Uterus (tissue), 2 donors: ENCODE results near the gene DNPEP.

Experiments
- POLR2A ChIP-seq, 2 donors: fragments of 450-650 bp; IDR thresholded peaks; one replicate each; pipeline ENCODE4 v1.6.1; 2016; ENCODE audit warnings: antibody characterized with exemption in 2 of 2, mild to moderate bottlenecking in 1 of 2, moderate library complexity in 1 of 2
- TF ChIP-seq, protein P1 (sequence below), 4 experiments: fragments of 200-600 bp in 2 of 4; fragments of 450-650 bp in 2 of 4; sonication (generic) in 2 of 4; IDR thresholded peaks; one replicate each; pipeline ENCODE4 v1.5.1; 2016 to 2019; ENCODE audit warnings: antibody characterized with exemption in 4 of 4, mild to moderate bottlenecking in 2 of 4, moderate library complexity in 1 of 4

- no peak for TF ChIP-seq POLR2A (IDR thresholded peaks at IDR 0.05)
- TF ChIP-seq, protein P1, sequence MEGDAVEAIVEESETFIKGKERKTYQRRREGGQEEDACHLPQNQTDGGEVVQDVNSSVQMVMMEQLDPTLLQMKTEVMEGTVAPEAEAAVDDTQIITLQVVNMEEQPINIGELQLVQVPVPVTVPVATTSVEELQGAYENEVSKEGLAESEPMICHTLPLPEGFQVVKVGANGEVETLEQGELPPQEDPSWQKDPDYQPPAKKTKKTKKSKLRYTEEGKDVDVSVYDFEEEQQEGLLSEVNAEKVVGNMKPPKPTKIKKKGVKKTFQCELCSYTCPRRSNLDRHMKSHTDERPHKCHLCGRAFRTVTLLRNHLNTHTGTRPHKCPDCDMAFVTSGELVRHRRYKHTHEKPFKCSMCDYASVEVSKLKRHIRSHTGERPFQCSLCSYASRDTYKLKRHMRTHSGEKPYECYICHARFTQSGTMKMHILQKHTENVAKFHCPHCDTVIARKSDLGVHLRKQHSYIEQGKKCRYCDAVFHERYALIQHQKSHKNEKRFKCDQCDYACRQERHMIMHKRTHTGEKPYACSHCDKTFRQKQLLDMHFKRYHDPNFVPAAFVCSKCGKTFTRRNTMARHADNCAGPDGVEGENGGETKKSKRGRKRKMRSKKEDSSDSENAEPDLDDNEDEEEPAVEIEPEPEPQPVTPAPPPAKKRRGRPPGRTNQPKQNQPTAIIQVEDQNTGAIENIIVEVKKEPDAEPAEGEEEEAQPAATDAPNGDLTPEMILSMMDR (IDR thresholded peaks at IDR 0.05) = no peak
Observed at GRCh38 chr2:219384859-219385258, 2.9 kb downstream of the DNPEP start.
